ENCODE measurements around the gene PLCL1. TPM values are rescaled to one million over a fixed set of nuclear protein-coding genes. Genes with fewer than 3 reads are reported as not detected.

PLCL1 gene
- total RNA-seq, 1 experiment from 2014 or later: 0.07 TPM

- TF ChIP-seq, protein P1, sequence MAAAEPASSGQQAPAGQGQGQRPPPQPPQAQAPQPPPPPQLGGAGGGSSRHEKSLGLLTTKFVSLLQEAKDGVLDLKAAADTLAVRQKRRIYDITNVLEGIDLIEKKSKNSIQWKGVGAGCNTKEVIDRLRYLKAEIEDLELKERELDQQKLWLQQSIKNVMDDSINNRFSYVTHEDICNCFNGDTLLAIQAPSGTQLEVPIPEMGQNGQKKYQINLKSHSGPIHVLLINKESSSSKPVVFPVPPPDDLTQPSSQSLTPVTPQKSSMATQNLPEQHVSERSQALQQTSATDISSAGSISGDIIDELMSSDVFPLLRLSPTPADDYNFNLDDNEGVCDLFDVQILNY (CRISPR knock-in tag; IDR thresholded peaks at IDR 0.05): no peak
- TF ChIP-seq ZNF263 (CRISPR knock-in tag; IDR thresholded peaks at IDR 0.05; ENCODE audit: low read depth) (no peak), ZNF396 (CRISPR knock-in tag; IDR thresholded peaks at IDR 0.05; ENCODE audit: borderline replicate concordance) (no peak), CREM (CRISPR knock-in tag; IDR thresholded peaks at IDR 0.05) (no peak), ZNF416 (CRISPR knock-in tag; IDR thresholded peaks at IDR 0.05) (no peak), JUN (CRISPR knock-in tag; IDR thresholded peaks at IDR 0.05) (no peak), ETV6 (CRISPR knock-in tag; IDR thresholded peaks at IDR 0.05) (no peak), EMX1 (CRISPR knock-in tag; IDR thresholded peaks at IDR 0.05) (no peak), ZNF671 (CRISPR knock-in tag; IDR thresholded peaks at IDR 0.05) (no peak), CREB1 (CRISPR knock-in tag; IDR thresholded peaks at IDR 0.05) (no peak), GTF2I (CRISPR knock-in tag; conservative IDR thresholded peaks at IDR 0.05) (no peak)
- TF ChIP-seq, protein P2, sequence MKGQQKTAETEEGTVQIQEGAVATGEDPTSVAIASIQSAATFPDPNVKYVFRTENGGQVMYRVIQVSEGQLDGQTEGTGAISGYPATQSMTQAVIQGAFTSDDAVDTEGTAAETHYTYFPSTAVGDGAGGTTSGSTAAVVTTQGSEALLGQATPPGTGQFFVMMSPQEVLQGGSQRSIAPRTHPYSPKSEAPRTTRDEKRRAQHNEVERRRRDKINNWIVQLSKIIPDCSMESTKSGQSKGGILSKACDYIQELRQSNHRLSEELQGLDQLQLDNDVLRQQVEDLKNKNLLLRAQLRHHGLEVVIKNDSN (CRISPR knock-in tag; IDR thresholded peaks at IDR 0.05): no peak
Observed at GRCh38 chr2:197964720-197965119, 160.3 kb downstream of the PLCL1 start (continued).

DNA sequence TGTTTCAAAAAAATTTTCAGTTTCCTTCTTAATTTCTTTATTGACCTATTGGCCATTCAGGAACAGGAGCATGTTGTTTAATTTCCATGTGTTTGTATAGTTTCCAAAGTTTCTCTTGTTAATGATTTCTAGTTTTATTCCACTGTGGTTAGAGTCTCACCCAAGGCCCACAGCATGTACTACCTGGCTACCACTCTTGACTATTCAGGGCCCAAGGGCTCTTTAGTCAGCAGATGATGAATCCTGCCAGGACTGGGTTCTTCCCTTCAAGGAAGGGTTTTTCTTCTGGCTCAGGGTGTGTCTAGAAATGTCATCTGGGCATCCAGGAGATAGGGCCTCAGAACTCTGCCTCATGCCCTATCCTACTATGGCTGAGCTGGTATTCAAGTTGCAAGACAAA is 161.4 kb downstream of the PLCL1 start:
- CTCF ChIA-PET: no interaction called here
- DNase-seq (ENCODE audit: low spot score) (no peak), ATAC-seq (no peak)
- H3K27me3 Mint-ChIP-seq (ENCODE audit: low read depth): no peaks in the 10 kb centered on the region
- no peak overlapping the region for H3K4me3 Mint-ChIP-seq
- TF ChIP-seq PRDM15 (CRISPR knock-in tag; IDR thresholded peaks at IDR 0.05) (no peak), CREM (CRISPR knock-in tag; IDR thresholded peaks at IDR 0.05) (no peak), NFATC4 (CRISPR knock-in tag; IDR thresholded peaks at IDR 0.05) (no peak), ESRRA (CRISPR knock-in tag; IDR thresholded peaks at IDR 0.05; ENCODE audit: borderline replicate concordance) (no peak), GABPB1 (CRISPR knock-in tag; IDR thresholded peaks at IDR 0.05) (no peak), SMAD3 (CRISPR knock-in tag; IDR thresholded peaks at IDR 0.05; ENCODE audit: borderline replicate concordance) (no peak), NR2C2 (CRISPR knock-in tag; IDR thresholded peaks at IDR 0.05) (no peak), FOXK1 (CRISPR knock-in tag; IDR thresholded peaks at IDR 0.05) (no peak), MYBL2 (CRISPR knock-in tag; IDR thresholded peaks at IDR 0.05) (no peak), ZSCAN18 (CRISPR knock-in tag; IDR thresholded peaks at IDR 0.05) (no peak), HMGXB4 (CRISPR knock-in tag; IDR thresholded peaks at IDR 0.05) (no peak), ZBTB21 (CRISPR knock-in tag; IDR thresholded peaks at IDR 0.05; ENCODE audit: borderline replicate concordance) (no peak)
- TF ChIP-seq, protein P3, sequence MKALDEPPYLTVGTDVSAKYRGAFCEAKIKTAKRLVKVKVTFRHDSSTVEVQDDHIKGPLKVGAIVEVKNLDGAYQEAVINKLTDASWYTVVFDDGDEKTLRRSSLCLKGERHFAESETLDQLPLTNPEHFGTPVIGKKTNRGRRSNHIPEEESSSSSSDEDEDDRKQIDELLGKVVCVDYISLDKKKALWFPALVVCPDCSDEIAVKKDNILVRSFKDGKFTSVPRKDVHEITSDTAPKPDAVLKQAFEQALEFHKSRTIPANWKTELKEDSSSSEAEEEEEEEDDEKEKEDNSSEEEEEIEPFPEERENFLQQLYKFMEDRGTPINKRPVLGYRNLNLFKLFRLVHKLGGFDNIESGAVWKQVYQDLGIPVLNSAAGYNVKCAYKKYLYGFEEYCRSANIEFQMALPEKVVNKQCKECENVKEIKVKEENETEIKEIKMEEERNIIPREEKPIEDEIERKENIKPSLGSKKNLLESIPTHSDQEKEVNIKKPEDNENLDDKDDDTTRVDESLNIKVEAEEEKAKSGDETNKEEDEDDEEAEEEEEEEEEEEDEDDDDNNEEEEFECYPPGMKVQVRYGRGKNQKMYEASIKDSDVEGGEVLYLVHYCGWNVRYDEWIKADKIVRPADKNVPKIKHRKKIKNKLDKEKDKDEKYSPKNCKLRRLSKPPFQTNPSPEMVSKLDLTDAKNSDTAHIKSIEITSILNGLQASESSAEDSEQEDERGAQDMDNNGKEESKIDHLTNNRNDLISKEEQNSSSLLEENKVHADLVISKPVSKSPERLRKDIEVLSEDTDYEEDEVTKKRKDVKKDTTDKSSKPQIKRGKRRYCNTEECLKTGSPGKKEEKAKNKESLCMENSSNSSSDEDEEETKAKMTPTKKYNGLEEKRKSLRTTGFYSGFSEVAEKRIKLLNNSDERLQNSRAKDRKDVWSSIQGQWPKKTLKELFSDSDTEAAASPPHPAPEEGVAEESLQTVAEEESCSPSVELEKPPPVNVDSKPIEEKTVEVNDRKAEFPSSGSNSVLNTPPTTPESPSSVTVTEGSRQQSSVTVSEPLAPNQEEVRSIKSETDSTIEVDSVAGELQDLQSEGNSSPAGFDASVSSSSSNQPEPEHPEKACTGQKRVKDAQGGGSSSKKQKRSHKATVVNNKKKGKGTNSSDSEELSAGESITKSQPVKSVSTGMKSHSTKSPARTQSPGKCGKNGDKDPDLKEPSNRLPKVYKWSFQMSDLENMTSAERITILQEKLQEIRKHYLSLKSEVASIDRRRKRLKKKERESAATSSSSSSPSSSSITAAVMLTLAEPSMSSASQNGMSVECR (CRISPR knock-in tag; IDR thresholded peaks at IDR 0.05; ENCODE audit: borderline replicate concordance): no peak
- TF ChIP-seq, protein P4, sequence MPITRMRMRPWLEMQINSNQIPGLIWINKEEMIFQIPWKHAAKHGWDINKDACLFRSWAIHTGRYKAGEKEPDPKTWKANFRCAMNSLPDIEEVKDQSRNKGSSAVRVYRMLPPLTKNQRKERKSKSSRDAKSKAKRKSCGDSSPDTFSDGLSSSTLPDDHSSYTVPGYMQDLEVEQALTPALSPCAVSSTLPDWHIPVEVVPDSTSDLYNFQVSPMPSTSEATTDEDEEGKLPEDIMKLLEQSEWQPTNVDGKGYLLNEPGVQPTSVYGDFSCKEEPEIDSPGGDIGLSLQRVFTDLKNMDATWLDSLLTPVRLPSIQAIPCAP (CRISPR knock-in tag; IDR thresholded peaks at IDR 0.05): no peak
- no peaks in the 10 kb centered on the region for H3K4me1 Mint-ChIP-seq
- no peaks in the 10 kb centered on the region for H3K36me3 Mint-ChIP-seq
- H3K27ac Mint-ChIP-seq: no peak overlapping the region
- POLR2A ChIA-PET: no interaction called here
- H3K9me3 Mint-ChIP-seq: peaks cover 18% of the 10 kb centered on the region

Measured in WTC11 (cell line).